ENCODE data around the gene MGRN1.

The MGRN1 gene

DNA sequence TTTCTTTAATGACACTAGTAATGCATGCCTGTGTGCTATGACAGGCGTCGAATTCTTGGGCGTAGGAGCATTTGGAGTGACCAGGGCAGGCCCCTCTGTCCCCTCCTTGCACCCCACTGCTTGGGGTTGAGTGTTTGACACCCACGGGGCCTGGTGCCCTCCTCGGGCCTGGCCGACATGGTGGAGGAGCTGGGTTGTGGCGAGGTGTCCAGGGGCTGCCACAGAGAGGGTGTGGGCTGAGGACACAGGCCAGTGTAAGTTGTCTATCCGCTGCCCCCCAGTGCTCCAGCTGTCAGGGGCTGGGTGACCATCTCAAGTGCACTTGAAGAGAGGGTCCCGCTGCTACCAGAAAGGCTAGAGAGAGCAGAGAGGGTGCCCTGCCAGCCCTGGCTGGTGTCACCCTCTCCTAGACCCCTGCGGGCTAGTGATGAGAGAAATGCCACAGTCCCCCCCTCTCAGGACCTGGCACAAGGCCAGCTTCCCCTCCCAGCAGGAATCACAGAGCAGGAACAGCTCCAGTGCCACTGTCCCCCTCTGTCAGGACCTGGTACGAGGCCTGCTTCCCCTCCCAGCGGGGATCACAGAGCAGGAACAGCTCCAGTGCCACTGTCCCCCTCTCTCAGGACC lies 30.5 kb downstream of the MGRN1 start:
- no peak for DNase-seq

GRCh38 chr16:4655801-4656200 lies 31.2 kb downstream of the MGRN1 start:
- DNase-seq, result no peak

DNA sequence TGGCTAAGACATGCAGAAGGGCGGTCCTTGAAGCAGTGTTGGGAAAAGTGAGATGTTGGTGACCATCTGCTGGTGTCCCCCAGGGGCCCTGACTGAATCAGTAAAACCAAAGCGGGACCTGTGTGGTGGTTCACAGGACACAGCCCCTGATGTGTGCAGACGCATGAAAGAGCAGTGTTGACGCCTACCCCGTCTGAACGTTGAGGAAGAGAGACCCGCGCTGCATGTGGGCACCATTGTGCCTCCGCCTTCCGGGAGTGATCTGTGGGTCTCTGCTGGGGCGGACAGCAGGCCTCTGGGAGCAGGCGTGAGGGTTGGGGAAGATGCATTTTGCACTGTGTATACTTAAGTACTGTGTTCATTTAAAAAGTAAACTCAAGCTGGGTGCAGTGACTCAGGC lies 31.6 kb downstream of the MGRN1 start:
- no peak for DNase-seq

GRCh38 chr16:4656695-4657686 lies 32.4 kb downstream of the MGRN1 start:
- no peak for DNase-seq

DNA sequence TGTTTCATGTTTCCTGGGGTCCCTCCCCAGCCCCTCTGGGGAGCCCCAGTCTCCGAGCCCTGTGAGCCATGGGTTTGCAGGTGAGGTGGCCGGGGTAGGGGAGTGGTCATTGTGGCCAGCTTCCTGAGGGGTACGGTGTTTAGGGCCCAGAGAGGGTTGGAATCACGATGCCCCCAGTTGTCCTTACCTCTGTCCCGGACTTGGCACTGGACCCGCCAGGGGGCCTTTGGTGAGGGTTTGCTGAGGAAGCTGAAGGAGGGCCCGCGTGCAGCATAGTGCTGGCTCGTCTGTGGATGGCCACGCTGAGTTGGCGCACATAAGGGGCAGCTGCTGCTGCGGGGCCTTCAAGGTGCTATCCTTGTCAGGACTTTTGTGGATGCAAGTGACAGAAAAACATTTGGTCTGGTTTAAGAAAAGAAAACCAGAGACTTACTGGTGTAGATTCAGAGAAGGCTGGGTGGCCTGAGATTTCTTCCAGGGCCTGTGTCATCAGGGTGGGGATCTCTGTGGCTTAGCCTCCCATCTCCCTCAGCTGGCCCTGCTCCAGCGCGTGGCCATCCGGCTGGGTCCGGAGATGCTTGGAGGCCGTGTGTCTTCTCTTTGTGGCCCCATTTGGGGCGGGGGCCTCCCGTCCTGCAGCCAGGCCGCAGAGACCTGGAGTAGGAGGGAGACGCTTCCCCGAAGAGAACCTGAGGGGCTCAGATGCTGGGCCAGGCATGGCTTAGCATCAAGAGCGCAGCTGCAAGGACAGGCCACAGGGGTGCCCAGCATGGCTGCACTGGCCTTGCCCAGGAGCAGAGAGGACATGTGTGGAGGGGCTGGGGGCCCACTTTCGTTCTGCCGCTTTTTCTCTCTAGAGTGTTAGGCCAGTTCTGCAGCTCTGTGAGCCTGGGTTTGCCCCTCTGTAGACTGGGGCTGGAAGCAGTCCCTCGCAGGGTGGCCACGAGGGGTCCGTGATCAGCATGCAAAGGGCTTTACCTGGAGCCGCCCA lies 35.0 kb downstream of the MGRN1 start:
- DNase-seq, result no peak

DNA sequence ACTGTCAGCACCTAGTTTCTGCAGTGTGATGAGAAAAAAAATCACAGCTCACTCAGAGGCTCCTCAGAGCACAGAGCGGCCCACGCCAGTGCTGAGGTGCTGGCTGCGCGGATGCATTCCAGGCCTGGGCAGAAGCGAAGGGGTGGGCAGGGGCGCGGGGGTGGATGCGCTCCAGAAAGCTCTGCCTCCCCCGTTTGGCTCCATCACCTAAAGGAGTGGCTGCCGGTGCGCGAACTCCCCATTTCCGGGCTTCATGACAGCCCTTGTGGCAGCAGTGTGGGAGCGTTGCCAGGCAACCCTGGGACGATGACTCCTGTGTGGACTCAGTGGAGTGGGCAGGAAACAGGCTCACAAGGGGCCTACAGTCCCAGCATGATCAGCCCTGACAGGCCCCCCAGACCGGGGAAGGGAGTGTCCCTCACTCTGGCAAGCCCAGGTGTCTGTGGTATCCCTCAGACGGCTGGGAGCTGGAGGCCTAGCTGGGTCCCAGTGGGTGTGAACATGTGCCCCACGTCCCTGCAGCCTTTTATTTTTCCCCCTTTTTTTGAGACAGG lies 35.9 kb downstream of the MGRN1 start:
- peak; percentile 86 for DNase-seq

- DNase-seq, result peak; percentile 76
Measured at GRCh38 chr16:4661661-4662060, 37.0 kb downstream of the MGRN1 start.

DNA sequence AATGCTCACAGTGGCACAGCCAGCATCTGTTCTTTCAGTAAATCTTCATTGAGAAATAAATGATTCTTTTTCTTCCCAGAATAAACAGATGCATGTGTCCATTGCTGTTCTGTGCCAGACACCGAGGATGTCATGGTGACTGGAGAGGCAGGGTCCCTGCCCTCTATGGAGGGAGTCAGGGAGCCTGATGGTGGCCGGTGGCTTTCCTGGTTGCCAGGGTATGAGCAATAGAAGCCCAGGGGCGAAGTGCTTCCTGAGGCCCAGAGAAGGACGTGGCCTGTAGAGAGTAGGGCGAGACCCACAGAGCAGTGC lies 38.8 kb downstream of the MGRN1 start:
- no peak for DNase-seq

- peak; percentile 51 for DNase-seq
Measured at GRCh38 chr16:4663777-4664465, 39.3 kb downstream of the MGRN1 start.

DNA sequence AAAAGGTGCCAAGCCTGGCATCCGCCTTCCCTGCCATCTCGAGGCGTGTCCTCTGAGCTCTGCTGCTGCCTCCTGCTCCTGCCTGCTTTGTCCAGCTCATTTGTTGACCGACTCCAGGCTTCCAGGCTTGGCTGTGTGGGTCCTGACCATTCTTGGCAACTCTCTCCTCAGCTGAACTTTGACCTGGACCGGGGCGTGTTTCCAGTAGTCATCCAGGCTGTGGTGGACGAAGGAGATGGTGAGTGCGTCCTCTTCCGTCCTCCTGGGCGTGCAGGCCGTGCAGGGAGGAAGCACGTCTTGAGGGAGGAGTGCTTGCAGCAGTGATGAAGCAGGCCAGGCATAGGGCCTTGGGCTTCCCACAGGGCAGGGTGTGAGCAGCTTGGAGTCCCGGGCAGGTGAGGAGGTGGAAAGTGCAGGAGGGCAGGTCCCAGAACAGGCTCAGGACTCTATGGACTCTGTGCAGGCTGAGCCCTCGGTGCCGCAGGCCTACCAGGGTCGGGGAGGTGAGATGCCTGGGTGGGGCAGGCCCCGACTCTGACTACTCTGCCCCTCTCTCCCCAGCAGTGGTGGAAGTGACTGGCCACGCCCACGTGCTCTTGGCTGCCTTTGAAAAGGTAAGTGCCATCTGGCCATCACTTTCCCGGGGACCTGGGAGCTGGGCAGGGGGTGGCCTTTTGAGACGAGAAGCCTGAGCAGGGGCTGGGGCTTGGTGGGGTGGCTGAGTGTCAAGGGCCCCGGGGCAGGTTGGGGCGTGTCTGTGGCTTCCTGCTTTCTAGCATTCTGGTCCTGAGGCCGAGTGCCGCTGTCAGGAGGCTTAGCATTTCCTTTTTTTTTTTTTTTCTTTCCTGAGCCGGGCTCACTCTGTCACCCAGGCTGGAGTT lies 40.2 kb downstream of the MGRN1 start:
- DNase-seq, result no peak

- DNase-seq, result no peak
Measured at GRCh38 chr16:4666537-4667202, 42.0 kb downstream of the MGRN1 start.

DNA sequence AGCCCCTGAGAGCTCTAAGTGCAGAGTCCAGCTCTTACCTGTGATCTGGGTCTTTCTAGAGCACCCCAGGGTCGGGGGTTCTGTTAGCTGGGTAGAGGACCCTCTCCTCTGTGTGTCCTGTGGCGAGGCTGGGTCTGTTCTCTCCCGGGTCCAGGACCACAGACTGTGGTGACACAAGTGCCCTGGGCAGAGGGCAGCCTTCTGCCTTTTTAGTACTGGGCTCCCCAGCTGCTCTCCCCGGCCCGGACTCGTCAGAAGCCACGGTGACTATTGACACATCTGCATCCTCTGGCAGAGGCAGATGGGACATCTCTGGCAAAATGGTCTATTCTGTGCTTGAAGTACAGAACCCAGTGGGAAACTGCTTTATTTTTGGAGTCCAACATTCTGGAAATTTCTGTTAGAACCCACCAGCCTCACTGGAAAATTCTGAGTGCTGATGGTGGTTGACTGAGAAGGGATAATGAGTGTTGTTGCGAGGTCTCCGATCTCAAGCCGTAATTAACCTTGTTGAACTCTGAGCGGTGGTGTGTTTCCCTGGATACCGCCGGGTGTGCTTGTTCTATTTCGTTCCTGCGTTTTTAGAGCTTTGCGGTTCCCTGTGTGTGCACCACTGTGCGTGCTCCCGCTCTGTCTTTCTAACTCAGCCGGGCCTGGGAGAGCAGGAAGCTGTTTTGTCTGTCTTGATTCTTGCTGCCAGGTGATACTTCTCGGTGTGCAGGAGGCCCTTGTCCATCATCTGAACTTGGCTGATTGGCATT lies 42.8 kb downstream of the MGRN1 start:
- no peak for DNase-seq

GRCh38 chr16:4668313-4668960 lies 43.8 kb downstream of the MGRN1 start:
- DNase-seq, result no peak

GRCh38 chr16:4673387-4674046 lies 48.9 kb downstream of the MGRN1 start:
- DNase-seq, result no peak

DNA sequence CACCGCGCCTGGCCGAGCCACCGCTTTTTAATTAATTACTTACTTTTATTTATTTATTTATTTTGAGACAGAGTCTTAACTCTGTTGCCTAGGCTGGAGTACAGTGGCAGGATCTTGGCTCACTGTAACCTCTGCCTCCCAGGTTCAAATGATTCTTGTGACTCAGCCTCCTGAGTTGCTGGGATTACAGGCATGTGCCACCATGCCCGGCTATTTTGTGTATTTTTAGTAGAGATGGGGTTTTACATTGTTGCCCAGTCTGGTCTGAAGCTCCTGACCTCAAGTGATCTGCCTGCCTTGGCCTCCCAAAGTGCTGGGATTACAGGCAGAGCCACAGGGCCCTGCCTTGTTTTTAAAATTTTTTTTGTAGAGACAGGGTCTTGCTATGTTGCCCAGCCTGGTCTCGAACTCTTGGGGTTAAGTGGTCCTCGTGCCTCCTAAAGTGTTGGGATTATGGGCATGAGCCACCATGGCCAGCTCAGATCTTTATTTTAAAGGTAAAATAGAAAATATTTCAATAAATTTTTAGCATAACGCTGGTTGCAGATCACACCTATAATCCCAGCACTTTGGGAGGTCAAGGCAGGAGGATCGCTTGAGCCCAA lies 50.4 kb downstream of the MGRN1 start:
- DNase-seq, result no peak

GRCh38 chr16:4675864-4676786 lies 51.5 kb downstream of the MGRN1 start:
- no peak for DNase-seq

DNA sequence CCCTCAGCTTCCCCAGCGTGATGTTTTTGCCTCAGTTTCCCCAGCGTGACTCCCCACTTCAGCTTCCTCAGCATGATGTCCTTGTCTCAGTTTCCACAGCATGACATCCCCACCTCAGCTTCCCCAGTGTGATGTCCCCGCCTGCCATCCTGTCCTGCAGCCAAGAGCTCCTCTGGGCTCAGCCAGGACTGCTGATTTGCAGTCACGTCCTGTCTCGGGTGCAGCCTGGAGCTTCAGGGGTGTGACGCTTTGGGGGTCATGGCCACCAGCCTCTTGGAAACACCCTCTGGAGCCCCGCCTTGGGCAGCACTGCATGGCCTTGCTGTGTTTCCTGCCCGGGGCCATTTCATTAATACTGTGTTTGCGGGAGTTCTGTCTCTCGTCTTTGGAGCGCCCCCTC lies 52.2 kb downstream of the MGRN1 start:
- DNase-seq, result no peak
